Cardiac muscle cell (in vitro differentiated cells and primary cell): ENCODE data around the gene AMZ1. TPM values are rescaled to one million over a fixed set of nuclear protein-coding genes. Genes with fewer than 3 reads are reported as not detected.

Source experiments
- DNase-seq, 2 donors: peaks; one replicate each; pipeline versions ENCODE4 v3.0.0 to v3.0.0-alpha.2; 2010 to 2017; ENCODE audit warnings: low read depth in 1 of 2, low spot score in 1 of 2
- H3K27ac ChIP-seq: fragments of 200-600 bp; sonication (generic); 2 replicates; pipeline ENCODE4 v1.5.1; 2016
- H3K27me3 ChIP-seq: fragments of 200-600 bp; sonication (generic); 2 replicates; pipeline ENCODE4 v1.6.0; 2016; ENCODE audit warnings: control low read depth
- H3K36me3 ChIP-seq: fragments of 200-600 bp; sonication (generic); 2 replicates; pipeline ENCODE4 v1.5.1; 2016; ENCODE audit warnings: control low read depth
- H3K4me1 ChIP-seq: fragments of 200-600 bp; sonication (generic); 2 replicates; pipeline ENCODE4 v1.8.1; 2017; ENCODE audit warnings: low read depth, mild to moderate bottlenecking, mixed run types
- H3K4me3 ChIP-seq: fragments of 200-600 bp; sonication (generic); 2 replicates; pipeline ENCODE4 v1.5.1; 2016; ENCODE audit warnings: mild to moderate bottlenecking
- H3K9me3 ChIP-seq: fragments of 200-600 bp; sonication (generic); 2 replicates; pipeline ENCODE4 v1.5.1; 2017; ENCODE audit warnings: low read depth, mild to moderate bottlenecking, control low read depth
- polyA plus RNA-seq: library from polyadenylated mRNA; unstranded; fragments of >200 nt; fragmentation: Nextera tagmentation; extraction: Ambion mirVana; gene quantifications from 2 replicates; pipeline ENCODE4 v1.2.1, GENCODE V29; 2016
- total RNA-seq: library from RNA; depleted of rRNA; stranded (reverse); fragments of >200 nt; gene quantifications from 2 replicates; pipeline ENCODE4 v1.2.3, GENCODE V29; 2016
- TF ChIP-seq, protein P1 (sequence below): IDR thresholded peaks from 2 replicates; pipeline ENCODE4 v1.5.1; 2012; ENCODE audit warnings: low read depth, mild to moderate bottlenecking, low read length

The AMZ1 gene
- total and polyA plus RNA-seq, 2 experiments from 2014 or later: 0.80 to 1.6 TPM

DNA sequence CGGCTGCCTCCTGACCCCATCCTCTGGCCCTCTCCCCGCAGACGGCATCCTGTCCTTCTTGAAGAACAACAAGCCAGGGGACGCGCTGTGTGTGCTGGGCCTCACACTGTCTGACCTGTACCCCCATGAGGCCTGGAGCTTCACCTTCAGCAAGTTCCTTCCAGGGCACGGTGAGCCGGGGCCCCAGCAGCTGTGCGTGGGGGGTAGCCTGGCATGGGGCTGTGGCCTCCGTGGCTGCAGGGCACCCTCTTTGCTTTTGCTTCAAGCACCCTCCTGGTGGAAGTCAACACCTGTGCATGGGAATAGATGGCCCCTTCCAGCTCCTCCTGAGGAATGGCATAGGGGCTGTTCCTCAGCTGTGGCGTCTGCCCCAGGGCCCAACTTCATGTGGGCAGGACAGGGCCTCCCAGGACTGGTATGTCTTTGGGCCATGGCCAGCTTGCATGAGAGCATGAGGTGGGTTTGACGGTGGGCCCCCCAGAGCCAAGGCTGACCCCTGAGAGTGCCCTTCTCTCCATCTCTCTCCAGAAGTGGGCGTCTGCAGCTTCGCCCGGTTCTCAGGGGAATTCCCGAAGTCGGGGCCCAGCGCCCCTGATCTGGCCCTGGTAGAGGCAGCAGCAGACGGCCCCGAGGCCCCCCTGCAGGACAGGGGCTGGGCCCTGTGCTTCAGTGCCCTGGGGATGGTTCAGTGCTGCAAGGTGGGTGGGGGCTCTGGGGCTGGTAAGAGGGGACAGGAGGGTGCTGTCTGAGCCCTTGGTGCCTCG is 20.7 kb downstream of the AMZ1 start:
- no peak overlapping the region for H3K4me3 ChIP-seq
- H3K36me3 ChIP-seq: no peaks in the 10 kb centered on the region
- DNase-seq: no peak
- H3K9me3 ChIP-seq: no peaks in the 10 kb centered on the region
- peaks cover 28% of the 10 kb centered on the region for H3K4me1 ChIP-seq
- H3K27me3 ChIP-seq: no peaks in the 10 kb centered on the region
- H3K27ac ChIP-seq: no peak overlapping the region
- TF ChIP-seq, protein P1, sequence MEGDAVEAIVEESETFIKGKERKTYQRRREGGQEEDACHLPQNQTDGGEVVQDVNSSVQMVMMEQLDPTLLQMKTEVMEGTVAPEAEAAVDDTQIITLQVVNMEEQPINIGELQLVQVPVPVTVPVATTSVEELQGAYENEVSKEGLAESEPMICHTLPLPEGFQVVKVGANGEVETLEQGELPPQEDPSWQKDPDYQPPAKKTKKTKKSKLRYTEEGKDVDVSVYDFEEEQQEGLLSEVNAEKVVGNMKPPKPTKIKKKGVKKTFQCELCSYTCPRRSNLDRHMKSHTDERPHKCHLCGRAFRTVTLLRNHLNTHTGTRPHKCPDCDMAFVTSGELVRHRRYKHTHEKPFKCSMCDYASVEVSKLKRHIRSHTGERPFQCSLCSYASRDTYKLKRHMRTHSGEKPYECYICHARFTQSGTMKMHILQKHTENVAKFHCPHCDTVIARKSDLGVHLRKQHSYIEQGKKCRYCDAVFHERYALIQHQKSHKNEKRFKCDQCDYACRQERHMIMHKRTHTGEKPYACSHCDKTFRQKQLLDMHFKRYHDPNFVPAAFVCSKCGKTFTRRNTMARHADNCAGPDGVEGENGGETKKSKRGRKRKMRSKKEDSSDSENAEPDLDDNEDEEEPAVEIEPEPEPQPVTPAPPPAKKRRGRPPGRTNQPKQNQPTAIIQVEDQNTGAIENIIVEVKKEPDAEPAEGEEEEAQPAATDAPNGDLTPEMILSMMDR: no peak

DNA sequence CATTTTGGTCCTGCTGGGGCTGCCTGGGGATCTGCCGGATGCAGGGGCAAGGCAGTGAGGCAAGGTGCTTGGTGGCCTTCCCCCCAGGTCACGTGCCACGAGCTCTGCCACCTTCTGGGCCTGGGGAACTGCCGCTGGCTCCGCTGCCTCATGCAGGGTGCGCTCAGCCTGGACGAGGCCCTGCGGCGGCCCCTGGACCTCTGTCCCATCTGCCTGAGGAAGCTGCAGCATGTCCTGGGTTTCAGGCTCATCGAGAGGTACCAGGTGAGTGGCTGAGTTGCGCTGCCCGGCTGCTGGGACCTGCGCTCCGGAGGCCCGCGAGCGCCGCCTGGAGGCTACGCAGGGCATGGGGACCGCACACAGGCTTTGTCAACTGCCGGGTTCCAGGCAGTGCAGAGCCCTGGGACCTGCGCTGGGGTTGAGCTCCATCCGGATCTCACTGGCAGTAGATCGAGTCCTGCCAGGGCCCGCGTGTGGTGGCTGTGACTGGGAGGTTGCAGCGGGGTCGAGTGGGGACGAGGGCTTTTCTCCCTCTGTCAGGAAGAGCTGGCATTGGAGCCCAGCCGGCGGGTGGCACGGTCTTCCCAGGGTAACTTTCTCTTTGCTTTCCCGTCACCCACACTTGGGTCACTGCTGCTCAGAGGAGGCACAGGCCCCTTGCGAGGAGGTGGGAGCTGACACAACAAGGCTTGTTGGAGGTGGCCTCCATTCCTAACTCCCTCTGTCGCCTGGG is 21.7 kb downstream of the AMZ1 start:
- Histone ChIP-seq H3K9me3 (no peaks in the 10 kb centered on the region), H3K4me3 (no peak overlapping the region), H3K36me3 (no peaks in the 10 kb centered on the region), H3K27me3 (no peaks in the 10 kb centered on the region), H3K27ac (no peak overlapping the region), H3K4me1 (peaks cover 38% of the 10 kb centered on the region)
- TF ChIP-seq, protein P1: peak; percentile 92
- peak; percentile 59 to 75 for DNase-seq

DNA sequence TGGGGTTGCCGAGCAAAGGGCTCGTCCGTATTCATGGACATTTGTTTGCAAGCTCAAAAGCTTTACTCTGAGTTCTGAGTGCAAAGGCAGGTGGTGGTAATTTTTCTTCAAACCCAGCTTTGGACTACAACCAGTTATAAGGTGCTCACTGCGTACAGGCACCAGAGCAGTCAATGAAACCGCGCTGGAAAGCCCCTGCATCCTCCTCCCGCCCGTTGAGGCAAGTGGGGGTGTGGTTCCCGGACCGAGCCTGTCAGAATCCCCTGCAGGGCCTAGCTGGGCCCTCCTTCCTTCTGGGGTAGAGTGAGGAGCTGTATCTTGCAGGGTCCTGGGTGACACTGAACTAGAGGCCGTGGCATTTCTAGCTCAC is 22.3 kb downstream of the AMZ1 start:
- Histone ChIP-seq H3K27ac (no peak overlapping the region), H3K9me3 (no peaks in the 10 kb centered on the region), H3K36me3 (no peaks in the 10 kb centered on the region), H3K4me3 (no peak overlapping the region), H3K4me1 (peaks cover 44% of the 10 kb centered on the region), H3K27me3 (no peaks in the 10 kb centered on the region)
- no peak for DNase-seq
- TF ChIP-seq, protein P1: no peak

DNA sequence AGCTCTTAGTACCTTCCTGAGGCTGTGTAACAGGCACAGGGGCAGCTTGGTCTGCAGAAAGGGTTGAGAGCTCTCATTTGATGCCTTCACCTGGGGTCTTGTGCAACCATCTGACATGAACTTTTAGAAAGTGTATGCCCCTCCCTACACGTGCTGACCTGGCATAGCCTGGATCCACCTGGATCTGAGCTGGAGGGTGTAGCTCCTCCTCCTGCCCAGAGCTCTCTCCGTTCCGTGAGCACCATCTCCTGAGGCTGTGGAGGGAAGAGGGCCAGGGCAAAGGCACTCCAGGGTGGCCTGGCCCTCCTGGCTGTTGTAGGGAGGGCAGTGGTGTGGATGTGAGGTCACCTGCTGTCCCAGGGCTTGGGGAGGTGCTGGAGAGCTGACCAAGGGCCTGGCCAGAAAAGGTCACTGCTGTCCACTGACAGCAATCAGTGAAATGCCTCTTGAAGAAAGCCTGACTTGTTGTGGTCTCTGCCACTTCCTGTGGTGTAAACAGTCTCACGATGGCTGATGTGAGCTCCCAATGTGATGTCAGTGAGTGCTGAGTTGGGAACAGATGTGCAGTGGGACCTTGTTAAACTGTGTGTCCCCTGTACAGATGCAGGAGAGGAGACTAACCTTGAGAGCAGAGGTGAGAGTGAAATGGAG is 23.0 kb downstream of the AMZ1 start:
- peaks cover 51% of the 10 kb centered on the region for H3K4me1 ChIP-seq
- DNase-seq: no peak
- H3K9me3 ChIP-seq: no peaks in the 10 kb centered on the region
- H3K4me3 ChIP-seq: no peak overlapping the region
- no peaks in the 10 kb centered on the region for H3K36me3 ChIP-seq
- TF ChIP-seq, protein P1: no peak
- H3K27me3 ChIP-seq: no peaks in the 10 kb centered on the region
- peak overlapping the region; percentile 95 for H3K27ac ChIP-seq

DNA sequence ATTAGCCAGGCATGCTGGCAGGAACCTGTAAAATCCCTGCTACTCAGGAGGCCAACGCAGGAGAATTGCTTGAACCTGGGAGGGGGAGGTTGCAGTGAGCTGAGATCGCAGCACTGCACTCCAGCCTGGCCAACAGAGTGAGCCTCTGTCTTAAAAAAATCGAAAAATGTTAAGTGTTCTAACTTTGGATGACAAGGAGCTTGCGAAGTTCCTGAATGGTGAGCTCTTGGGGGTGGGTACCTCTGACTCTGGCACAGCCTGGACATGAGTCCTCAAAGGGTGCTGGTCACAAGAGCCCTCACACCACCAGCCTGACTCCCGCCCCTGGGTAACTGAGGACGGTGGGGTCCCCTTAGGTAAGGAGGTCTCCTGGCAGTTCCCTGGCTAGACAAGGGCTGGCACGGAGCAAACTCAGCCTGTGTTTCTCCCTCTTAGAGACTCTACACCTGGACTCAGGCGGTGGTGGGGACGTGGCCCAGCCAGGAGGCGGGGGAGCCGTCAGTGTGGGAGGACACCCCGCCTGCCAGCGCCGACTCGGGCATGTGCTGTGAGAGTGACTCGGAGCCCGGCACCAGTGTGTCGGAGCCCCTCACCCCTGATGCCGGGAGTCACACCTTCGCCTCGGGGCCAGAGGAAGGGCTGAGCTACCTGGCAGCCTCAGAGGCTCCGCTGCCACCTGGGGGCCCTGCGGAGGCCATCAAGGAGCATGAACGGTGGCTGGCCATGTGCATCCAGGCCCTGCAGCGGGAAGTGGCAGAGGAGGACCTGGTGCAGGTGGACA is 24.1 kb downstream of the AMZ1 start:
- TF ChIP-seq, protein P1: no peak
- Histone ChIP-seq H3K4me1 (peaks cover 62% of the 10 kb centered on the region), H3K27me3 (no peaks in the 10 kb centered on the region), H3K9me3 (no peaks in the 10 kb centered on the region), H3K36me3 (no peaks in the 10 kb centered on the region), H3K27ac (peak overlapping the region; percentile 95), H3K4me3 (no peak overlapping the region)
- DNase-seq: peak in 1 of 2 donors; percentile 55
